ENCODE data around the gene ACTG2.
"Not testable (repeated sequence)": the region's sequence is repeated elsewhere in the genome, so short reads cannot be mapped to it uniquely, and the experiment has no call there.

ACTG2 gene

GRCh38 chr2:73885406-73885805 lies 7.4 kb upstream of the ACTG2 start:
- DNase-seq (ENCODE audit: low read depth in 1 of 2, low spot score in 1 of 2): no peak
- in situ Hi-C loops (cut with HindIII; ENCODE audit: low pct_unique_long_range_greater_than_20kb, low sequenced_read_pairs): no loop called here
- TF ChIP-seq JUND (IDR thresholded peaks at IDR 0.05; ENCODE audit: low read depth): no peak

GRCh38 chr2:73886357-73886756 lies 6.5 kb upstream of the ACTG2 start:
- TF ChIP-seq JUND (IDR thresholded peaks at IDR 0.05; ENCODE audit: low read depth): no peak
- in situ Hi-C loops (cut with HindIII; ENCODE audit: low pct_unique_long_range_greater_than_20kb, low sequenced_read_pairs): no loop called here

DNA sequence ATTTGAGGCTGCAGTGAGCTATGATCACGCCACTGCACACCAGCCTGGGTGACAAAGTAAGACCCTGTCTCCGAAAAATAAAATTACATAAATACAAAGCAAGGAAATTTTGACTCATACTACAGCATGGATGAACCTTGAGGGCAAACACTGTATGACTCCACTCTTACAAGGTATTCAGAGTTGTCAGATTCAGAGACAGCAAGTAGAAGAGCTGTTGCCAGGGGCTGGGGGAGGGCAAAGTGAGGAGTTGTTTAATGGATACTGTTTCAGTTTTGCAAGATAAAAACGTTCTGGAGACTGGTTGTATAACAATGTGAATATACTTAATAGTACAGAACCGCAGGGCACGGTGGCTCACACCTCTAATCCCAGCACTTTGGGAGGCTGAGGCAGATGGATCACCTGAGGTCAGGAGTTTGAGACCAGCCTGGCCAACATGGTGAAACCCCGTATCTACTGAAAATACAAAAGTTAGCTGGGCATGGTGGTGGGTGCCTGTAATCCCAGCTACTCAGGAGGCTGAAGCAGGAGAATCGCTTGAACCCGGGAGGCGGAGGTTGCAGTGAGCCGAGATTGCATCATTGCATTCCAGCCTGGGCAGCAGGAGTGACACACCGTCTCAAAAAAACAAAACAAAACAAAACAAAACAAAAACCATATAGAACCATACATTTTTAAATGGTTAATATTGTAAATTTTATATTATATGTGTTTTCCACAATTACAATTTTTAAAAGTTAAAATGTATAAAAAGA lies 5.0 kb upstream of the ACTG2 start:
- in situ Hi-C loops (cut with HindIII; ENCODE audit: low pct_unique_long_range_greater_than_20kb, low sequenced_read_pairs): not testable (repeated sequence)

More at GRCh38 chr2:73886357-73886756, 6.5 kb upstream of the ACTG2 start:
- no peak for DNase-seq (ENCODE audit: low read depth in 1 of 2, low spot score in 1 of 2)

GRCh38 chr2:73888388-73888787 lies 4.4 kb upstream of the ACTG2 start:
- TF ChIP-seq JUND (IDR thresholded peaks at IDR 0.05; ENCODE audit: low read depth): no peak
- no peak for DNase-seq (ENCODE audit: low read depth in 1 of 2, low spot score in 1 of 2)
- in situ Hi-C loops (cut with HindIII; ENCODE audit: low pct_unique_long_range_greater_than_20kb, low sequenced_read_pairs): no loop called here

More for the DNA sequence above, 5.0 kb upstream of the ACTG2 start:
- not testable (repeated sequence) for DNase-seq (ENCODE audit: low read depth in 1 of 2, low spot score in 1 of 2)

- no peak for TF ChIP-seq JUND (IDR thresholded peaks at IDR 0.05; ENCODE audit: low read depth)
- in situ Hi-C loops (cut with HindIII; ENCODE audit: low pct_unique_long_range_greater_than_20kb, low sequenced_read_pairs): no loop called here
- DNase-seq (ENCODE audit: low read depth in 1 of 2, low spot score in 1 of 2): no peak
Observed at GRCh38 chr2:73889206-73889605, 3.6 kb upstream of the ACTG2 start.

DNA sequence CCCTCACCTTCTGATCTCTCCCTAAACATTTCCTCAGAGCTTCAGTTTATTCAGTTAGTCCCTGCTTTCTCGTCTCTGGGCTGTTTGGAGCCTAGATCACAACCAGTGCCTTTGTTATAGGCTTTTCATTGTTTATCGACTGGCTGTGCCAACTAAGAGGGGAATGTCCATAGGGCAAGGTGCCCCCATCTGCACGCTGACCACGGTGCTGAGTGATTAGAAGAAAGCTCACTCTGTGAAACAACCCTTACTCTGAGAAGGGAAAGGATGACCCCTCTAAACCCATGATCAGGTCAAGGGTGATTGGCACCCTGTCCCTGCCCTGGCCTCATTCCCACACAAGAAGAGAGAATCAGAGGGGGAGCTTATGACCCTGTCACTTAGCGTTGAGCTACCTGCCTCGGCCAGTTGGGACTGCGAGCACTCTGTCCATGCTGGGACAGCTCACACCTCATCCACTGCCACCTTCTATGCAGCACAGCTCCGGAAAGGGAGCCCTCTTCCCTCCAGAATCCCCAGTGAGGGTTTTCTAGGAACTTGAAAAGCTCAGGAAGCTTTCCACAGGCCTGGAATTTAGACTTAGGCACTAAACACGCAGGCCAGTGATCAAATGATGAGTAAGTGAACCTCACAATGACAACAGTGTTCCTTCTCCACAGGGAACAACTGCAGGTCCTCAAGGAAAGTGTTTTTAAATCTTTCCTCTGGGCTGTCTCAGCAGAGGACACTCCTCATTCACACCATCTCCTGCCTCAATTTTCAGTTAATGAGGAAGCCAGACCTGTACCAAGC lies 2.3 kb upstream of the ACTG2 start:
- TF ChIP-seq JUND (IDR thresholded peaks at IDR 0.05; ENCODE audit: low read depth): no peak
- in situ Hi-C loops (cut with HindIII; ENCODE audit: low pct_unique_long_range_greater_than_20kb, low sequenced_read_pairs): no loop called here
- no peak for DNase-seq (ENCODE audit: low read depth in 1 of 2, low spot score in 1 of 2)

DNA sequence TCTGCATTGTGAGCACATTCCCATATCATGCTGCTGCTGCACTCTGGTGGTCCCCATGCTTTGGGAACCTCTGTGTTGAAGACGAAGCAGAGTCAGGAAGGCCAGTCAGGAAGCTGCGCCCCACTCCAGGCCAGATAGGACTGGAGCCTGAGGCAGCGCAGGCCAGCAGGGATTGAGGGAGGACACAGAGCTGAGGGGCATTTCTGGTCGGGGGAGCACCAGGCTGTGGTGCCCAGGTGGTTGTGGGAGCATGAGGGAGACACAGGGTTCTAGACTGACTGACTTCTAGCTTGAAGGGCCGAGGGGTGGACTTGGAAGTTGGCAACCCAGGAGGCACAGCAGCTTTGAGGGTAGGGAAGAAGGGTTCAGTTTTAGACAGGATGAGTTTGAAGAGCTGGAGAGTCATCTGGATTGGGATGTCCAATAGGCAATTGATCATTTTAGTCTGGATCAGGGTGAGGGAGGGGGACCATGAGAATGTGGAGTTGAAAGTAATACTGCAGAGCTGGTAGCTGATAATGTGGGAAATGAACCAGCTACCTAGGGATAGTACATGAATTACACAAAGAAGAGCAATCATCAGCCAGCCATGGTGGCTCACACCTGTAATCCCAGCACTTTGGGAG lies 1.4 kb upstream of the ACTG2 start:
- no peak for TF ChIP-seq JUND (IDR thresholded peaks at IDR 0.05; ENCODE audit: low read depth)
- no peak for DNase-seq (ENCODE audit: low read depth in 1 of 2, low spot score in 1 of 2)
- in situ Hi-C loops (cut with HindIII; ENCODE audit: low pct_unique_long_range_greater_than_20kb, low sequenced_read_pairs): no loop called here

GRCh38 chr2:73893764-73894474 lies 1.1 kb downstream of the ACTG2 start:
- no peak for DNase-seq (ENCODE audit: low read depth in 1 of 2, low spot score in 1 of 2)
- in situ Hi-C loops (cut with HindIII; ENCODE audit: low pct_unique_long_range_greater_than_20kb, low sequenced_read_pairs): no loop called here
- TF ChIP-seq JUND (IDR thresholded peaks at IDR 0.05; ENCODE audit: low read depth): no peak

- TF ChIP-seq JUND (IDR thresholded peaks at IDR 0.05; ENCODE audit: low read depth): no peak
- in situ Hi-C loops (cut with HindIII; ENCODE audit: low pct_unique_long_range_greater_than_20kb, low sequenced_read_pairs): no loop called here
- DNase-seq (ENCODE audit: low read depth in 1 of 2, low spot score in 1 of 2): no peak
Observed at GRCh38 chr2:73894475-73894850, 1.7 kb downstream of the ACTG2 start.

DNA sequence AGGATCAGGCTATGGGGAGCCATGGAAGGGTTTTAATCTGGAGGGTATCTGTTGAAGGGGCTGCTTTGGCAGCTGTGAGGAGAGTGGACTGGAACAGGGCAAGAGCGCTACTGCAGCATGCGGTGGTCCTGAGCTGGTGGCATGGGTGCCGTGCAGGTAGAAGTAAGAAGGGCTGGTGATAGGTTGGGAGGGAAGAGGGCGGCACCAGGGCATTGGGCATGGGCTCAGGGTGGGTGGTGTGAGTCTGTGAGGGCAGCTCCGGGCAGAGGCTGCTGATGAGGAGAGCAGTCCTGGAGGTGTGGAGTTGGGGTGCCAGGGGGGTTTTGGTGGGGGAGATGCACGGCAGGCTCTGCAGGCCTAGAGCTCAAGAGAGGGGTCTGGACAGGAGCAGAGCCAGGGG lies 2.1 kb downstream of the ACTG2 start:
- DNase-seq (ENCODE audit: low read depth in 1 of 2, low spot score in 1 of 2): no peak
- no peak for TF ChIP-seq JUND (IDR thresholded peaks at IDR 0.05; ENCODE audit: low read depth)
- in situ Hi-C loops (cut with HindIII; ENCODE audit: low pct_unique_long_range_greater_than_20kb, low sequenced_read_pairs): no loop called here

DNA sequence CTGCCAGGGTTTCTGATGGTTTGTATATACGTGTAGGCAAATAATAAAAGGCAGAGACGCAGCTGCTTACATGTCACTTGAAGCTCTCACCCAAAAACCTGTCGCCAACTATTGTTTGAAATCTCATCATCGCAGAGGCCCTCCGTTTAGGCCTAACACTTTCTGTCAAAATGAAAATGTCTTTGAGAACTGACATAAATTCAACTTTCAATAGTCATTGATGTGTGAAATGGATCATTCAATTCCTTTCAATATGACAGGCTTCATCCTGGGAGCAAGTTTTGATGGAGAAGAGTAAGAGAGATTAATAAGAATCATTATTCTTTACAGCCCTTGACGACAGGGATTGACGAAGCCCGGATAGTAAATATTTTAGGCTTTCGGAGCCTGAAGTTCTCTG lies 2.7 kb downstream of the ACTG2 start:
- DNase-seq (ENCODE audit: low read depth in 1 of 2, low spot score in 1 of 2): no peak
- no peak for TF ChIP-seq JUND (IDR thresholded peaks at IDR 0.05; ENCODE audit: low read depth)
- in situ Hi-C loops (cut with HindIII; ENCODE audit: low pct_unique_long_range_greater_than_20kb, low sequenced_read_pairs): no loop called here

- no peak for DNase-seq (ENCODE audit: low read depth in 1 of 2, low spot score in 1 of 2)
- in situ Hi-C loops (cut with HindIII; ENCODE audit: low pct_unique_long_range_greater_than_20kb, low sequenced_read_pairs): no loop called here
- no peak for TF ChIP-seq JUND (IDR thresholded peaks at IDR 0.05; ENCODE audit: low read depth)
Observed at GRCh38 chr2:73896362-73897239, 3.8 kb downstream of the ACTG2 start.
